Testis (tissue), 3 donors: Measurements from ENCODE around the gene HOXD3. TPM values are rescaled to one million over a fixed set of nuclear protein-coding genes. Genes with fewer than 3 reads are reported as not detected.

ENCODE experiments used
- DNase-seq: peaks from one replicate; pipeline ENCODE4 v3.0.0-alpha.2; 2019
- H3K27ac ChIP-seq, 2 donors: fragments of 200-600 bp; sonication (generic); one replicate each; pipeline ENCODE4 v1.5.1; 2019
- H3K27me3 ChIP-seq: fragments of 200-600 bp; sonication (generic); one replicate; pipeline ENCODE4 v1.5.1; 2019
- H3K36me3 ChIP-seq: fragments of 200-600 bp; sonication (generic); one replicate; pipeline ENCODE4 v1.5.1; 2017; ENCODE audit warnings: low read depth; ENCODE audit errors: missing control alignments
- H3K4me1 ChIP-seq: fragments of 200-600 bp; sonication (generic); one replicate; pipeline ENCODE4 v1.5.1; 2019
- H3K4me3 ChIP-seq, 2 donors: fragments of 200-600 bp; sonication (generic); one replicate each; pipeline ENCODE4 v1.5.1; 2017 to 2019
- H3K9me3 ChIP-seq: fragments of 200-600 bp; sonication (generic); one replicate; pipeline ENCODE4 v1.5.1; 2017
- CTCF ChIP-seq, 3 experiments: fragments of 450-650 bp in 2 of 3; fragments of 200-600 bp in 1 of 3; sonication (generic) in 1 of 3; IDR thresholded peaks; one replicate each; pipeline ENCODE4 v1.5.1; 2016 to 2019; ENCODE audit warnings: antibody characterized with exemption in 3 of 3, mild to moderate bottlenecking in 2 of 3, moderate library complexity in 1 of 3
- POLR2A ChIP-seq: fragments of 450-650 bp; IDR thresholded peaks from one replicate; pipeline ENCODE4 v1.6.1; 2017; ENCODE audit warnings: antibody characterized with exemption, mild to moderate bottlenecking, moderate library complexity
- WGBS, 2 donors: methylation state at CpG; one replicate each; pipeline ENCODE4 v1.1.5; 2018; 5-methylcytosine and 5-hydroxymethylcytosine counted together
- intact Hi-C: fragments of 100-400 bp; cut with DNase I; formaldehyde crosslinking; loops from one replicate; pipeline ENCODE4 v1.15.1; 2023; ENCODE audit warnings: low total_unique reads
- polyA plus RNA-seq: library from polyadenylated mRNA; stranded (reverse); fragments of 350-450 nt; fragmentation: Illumina TruSeq; extraction: RNeasy Lipid Tissue Mini Kit (QIAGEN cat#74804); gene quantifications from one replicate; pipeline ENCODE4 v1.2.3, GENCODE V29; 2014; ENCODE audit warnings: low read depth, low replicate concordance; ENCODE audit not compliant: insufficient read depth
- total RNA-seq, 2 donors: library from RNA; depleted of rRNA; stranded (reverse); fragments of >200 nt; gene quantifications; one replicate each; pipeline ENCODE4 v1.2.3, GENCODE V29; 2016

The HOXD3 gene
- total and polyA plus RNA-seq, 3 donors from 2014 or later, result 2.7 to 22.3 (median 14.0) TPM

DNA sequence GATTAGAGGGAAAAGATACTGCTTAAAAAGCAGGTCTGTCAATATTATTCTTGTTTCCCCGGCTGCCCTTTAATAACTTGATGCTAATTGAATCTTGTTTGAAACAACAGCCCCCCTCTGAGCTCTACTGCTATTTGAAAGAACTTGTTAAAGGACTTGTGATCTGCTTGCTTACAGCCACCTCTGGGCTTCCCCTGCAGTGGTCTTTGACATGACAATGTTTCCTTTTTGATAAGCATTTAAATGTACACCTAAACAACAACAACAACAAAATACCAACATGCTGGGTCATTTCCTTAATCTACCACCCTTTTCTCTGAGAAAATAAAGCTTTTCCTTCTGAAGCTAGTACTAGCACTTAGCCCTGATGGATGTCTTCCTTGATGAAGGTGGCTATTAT, 35.2 kb downstream of the HOXD3 start:
- DNase-seq, result no peak
- intact Hi-C loops, result no loop called here
- Histone ChIP-seq H3K4me3 (no peak overlapping the region), H3K9me3 (no peaks in the 10 kb centered on the region), H3K36me3 (no peaks in the 10 kb centered on the region), H3K4me1 (no peaks in the 10 kb centered on the region), H3K27ac (no peak overlapping the region), H3K27me3 (no peaks in the 10 kb centered on the region)
- no peak for TF ChIP-seq CTCF (IDR thresholded peaks at IDR 0.05)
- TF ChIP-seq POLR2A, result no peak
- WGBS, 2 donors, result 68 to 85% methylated on average over 1 of the region's 1 CpG

GRCh38 chr2:176193048-176193447, 35.9 kb downstream of the HOXD3 start:
- no peaks in the 10 kb centered on the region for H3K36me3 ChIP-seq
- 63 to 67% methylated on average over 1 of the region's 1 CpG for WGBS, 2 donors
- H3K4me3 ChIP-seq, result no peak overlapping the region
- H3K27me3 ChIP-seq, result no peaks in the 10 kb centered on the region
- H3K27ac ChIP-seq, result no peak overlapping the region
- intact Hi-C loops, result no loop called here
- DNase-seq, result no peak
- H3K9me3 ChIP-seq, result no peaks in the 10 kb centered on the region
- H3K4me1 ChIP-seq, result no peaks in the 10 kb centered on the region
- TF ChIP-seq POLR2A (no peak), CTCF (IDR thresholded peaks at IDR 0.05) (no peak)

DNA sequence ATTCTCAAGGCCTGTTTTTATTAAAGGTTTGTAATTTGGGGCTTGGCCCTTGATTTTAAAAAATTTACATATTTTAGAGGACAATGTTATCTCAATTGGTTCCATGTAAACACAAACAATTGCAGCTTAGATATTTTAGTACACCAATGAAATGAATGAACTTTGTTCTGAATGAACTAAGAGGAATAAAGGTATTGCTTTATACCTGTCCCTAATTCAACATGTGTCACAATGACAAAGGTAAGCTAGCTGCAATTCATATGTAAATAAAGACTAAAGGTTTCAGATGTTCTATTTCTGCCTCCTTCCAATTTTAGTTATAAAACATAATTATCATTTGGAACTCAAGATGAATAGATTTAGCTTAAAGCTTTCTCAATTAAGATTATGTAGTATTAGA, 42.8 kb downstream of the HOXD3 start:
- DNase-seq, result no peak
- TF ChIP-seq POLR2A (no peak), CTCF (IDR thresholded peaks at IDR 0.05) (no peak)
- no peaks in the 10 kb centered on the region for H3K27me3 ChIP-seq
- H3K9me3 ChIP-seq, result no peaks in the 10 kb centered on the region
- no peak overlapping the region for H3K27ac ChIP-seq
- intact Hi-C loops, result no loop called here
- H3K36me3 ChIP-seq, result no peaks in the 10 kb centered on the region
- no peaks in the 10 kb centered on the region for H3K4me1 ChIP-seq
- H3K4me3 ChIP-seq, result no peak overlapping the region

DNA sequence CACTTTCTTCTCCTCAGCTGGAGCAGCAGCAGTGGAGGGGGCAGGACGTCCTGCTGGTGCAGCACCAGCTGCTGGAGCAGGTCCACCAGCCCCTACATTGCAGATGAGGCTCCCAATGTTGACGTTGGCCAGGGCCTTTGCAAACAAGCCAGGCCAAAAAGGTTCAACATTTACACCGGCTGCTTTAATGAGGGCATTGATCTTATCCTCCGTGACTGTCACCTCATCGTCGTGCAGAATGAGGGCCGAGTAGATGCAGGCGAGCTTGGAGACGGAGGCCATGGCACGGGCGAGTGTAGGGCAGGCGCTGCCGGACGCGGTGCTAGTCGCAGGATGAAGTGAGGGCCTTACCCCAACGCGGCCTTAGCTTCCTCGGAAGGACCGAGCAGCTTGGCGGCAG, 43.9 kb downstream of the HOXD3 start:
- H3K4me3 ChIP-seq, result no peak overlapping the region
- WGBS, 2 donors, result 59 to 77% methylated on average over 21 of the region's 21 CpGs
- DNase-seq, result no peak
- no peak overlapping the region for H3K27ac ChIP-seq
- no peaks in the 10 kb centered on the region for H3K9me3 ChIP-seq
- no peaks in the 10 kb centered on the region for H3K27me3 ChIP-seq
- TF ChIP-seq CTCF (IDR thresholded peaks at IDR 0.05) (no peak), POLR2A (no peak)
- intact Hi-C loops, result no loop called here
- no peaks in the 10 kb centered on the region for H3K4me1 ChIP-seq
- H3K36me3 ChIP-seq, result no peaks in the 10 kb centered on the region

GRCh38 chr2:176202491-176202890, 45.4 kb downstream of the HOXD3 start:
- Histone ChIP-seq H3K27ac (no peak overlapping the region), H3K4me3 (no peak overlapping the region), H3K9me3 (no peaks in the 10 kb centered on the region), H3K4me1 (no peaks in the 10 kb centered on the region), H3K27me3 (no peaks in the 10 kb centered on the region), H3K36me3 (no peaks in the 10 kb centered on the region)
- intact Hi-C loops, result no loop called here
- TF ChIP-seq POLR2A (no peak), CTCF (IDR thresholded peaks at IDR 0.05) (no peak)
- 90 to 93% methylated on average over 7 of the region's 7 CpGs for WGBS, 2 donors
- DNase-seq, result no peak
